Measurements from ENCODE around the gene CNNM2.
"Not testable (repeated sequence)": the region's sequence is repeated elsewhere in the genome, so short reads cannot be mapped to it uniquely, and the experiment has no call there.

The CNNM2 gene

GRCh38 chr10:102967123-102967522, 49.0 kb downstream of the CNNM2 start:
- DNase-seq (ENCODE audit: low spot score): no peak

GRCh38 chr10:102970562-102971340, 52.7 kb downstream of the CNNM2 start:
- no peak for DNase-seq (ENCODE audit: low spot score)

GRCh38 chr10:102975483-102976379, 57.6 kb downstream of the CNNM2 start:
- DNase-seq (ENCODE audit: low spot score): no peak

GRCh38 chr10:102976380-102976726, 58.3 kb downstream of the CNNM2 start:
- DNase-seq (ENCODE audit: low spot score): not testable (repeated sequence)

GRCh38 chr10:102982296-102982695, 64.2 kb downstream of the CNNM2 start:
- no peak for DNase-seq (ENCODE audit: low spot score)

- DNase-seq (ENCODE audit: low spot score): no peak
Observed at GRCh38 chr10:102984086-102984485, 66.0 kb downstream of the CNNM2 start.

GRCh38 chr10:102985811-102986210, 67.7 kb downstream of the CNNM2 start:
- DNase-seq (ENCODE audit: low spot score): no peak

- DNase-seq (ENCODE audit: low spot score): no peak
Observed at GRCh38 chr10:102988404-102989314, 70.6 kb downstream of the CNNM2 start.

GRCh38 chr10:102994531-102995295, 76.6 kb downstream of the CNNM2 start:
- DNase-seq (ENCODE audit: low spot score): no peak

GRCh38 chr10:102996876-102997275, 78.8 kb downstream of the CNNM2 start:
- no peak for DNase-seq (ENCODE audit: low spot score)

- DNase-seq (ENCODE audit: low spot score): no peak
Observed at GRCh38 chr10:102997998-102998397, 79.9 kb downstream of the CNNM2 start.

- DNase-seq (ENCODE audit: low spot score): no peak
Observed at GRCh38 chr10:102998399-102998907, 80.4 kb downstream of the CNNM2 start.

GRCh38 chr10:103000050-103000449, 82.0 kb downstream of the CNNM2 start:
- not testable (repeated sequence) for DNase-seq (ENCODE audit: low spot score)

- no peak for DNase-seq (ENCODE audit: low spot score)
Observed at GRCh38 chr10:103007017-103007416, 88.9 kb downstream of the CNNM2 start.

GRCh38 chr10:103013416-103013815, 95.3 kb downstream of the CNNM2 start:
- DNase-seq (ENCODE audit: low spot score): no peak

- no peak for DNase-seq (ENCODE audit: low spot score)
Observed at GRCh38 chr10:103019425-103019824, 101.3 kb downstream of the CNNM2 start.

GRCh38 chr10:103021150-103021899, 103.2 kb downstream of the CNNM2 start:
- DNase-seq (ENCODE audit: low spot score): no peak

- no peak for DNase-seq (ENCODE audit: low spot score)
Observed at GRCh38 chr10:103021900-103022293, 103.8 kb downstream of the CNNM2 start.

- no peak for DNase-seq (ENCODE audit: low spot score)
Observed at GRCh38 chr10:103025696-103026095, 107.6 kb downstream of the CNNM2 start.

- DNase-seq (ENCODE audit: low spot score): no peak
Observed at GRCh38 chr10:103038570-103038969, 120.5 kb downstream of the CNNM2 start.

Data from CD4-positive, alpha-beta T cell treated with Interleukin-6 at 100 ng/mL for 8 hours (primary cell).